ENCODE data around the gene PARVA.

DNA sequence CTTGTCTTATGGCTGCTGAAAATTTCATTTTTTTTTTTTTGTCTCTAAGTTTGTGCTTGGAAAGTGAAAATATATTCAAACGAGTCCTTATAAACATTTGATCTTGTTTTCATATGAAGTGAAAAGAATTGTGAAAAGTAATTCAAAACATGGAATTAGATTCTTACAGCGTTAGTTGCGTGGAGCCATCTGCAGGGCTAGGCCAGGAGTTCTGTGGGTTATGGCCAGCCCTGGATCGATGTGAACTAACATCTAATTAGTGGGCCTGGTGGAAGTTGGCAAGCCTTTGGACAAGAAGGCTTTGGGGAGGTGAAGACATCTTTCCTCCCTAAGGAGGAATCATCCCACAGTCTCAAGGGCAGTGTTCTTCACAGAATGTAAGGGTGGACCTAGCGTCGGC lies 37.2 kb downstream of the PARVA start:
- TF ChIP-seq, protein P1, sequence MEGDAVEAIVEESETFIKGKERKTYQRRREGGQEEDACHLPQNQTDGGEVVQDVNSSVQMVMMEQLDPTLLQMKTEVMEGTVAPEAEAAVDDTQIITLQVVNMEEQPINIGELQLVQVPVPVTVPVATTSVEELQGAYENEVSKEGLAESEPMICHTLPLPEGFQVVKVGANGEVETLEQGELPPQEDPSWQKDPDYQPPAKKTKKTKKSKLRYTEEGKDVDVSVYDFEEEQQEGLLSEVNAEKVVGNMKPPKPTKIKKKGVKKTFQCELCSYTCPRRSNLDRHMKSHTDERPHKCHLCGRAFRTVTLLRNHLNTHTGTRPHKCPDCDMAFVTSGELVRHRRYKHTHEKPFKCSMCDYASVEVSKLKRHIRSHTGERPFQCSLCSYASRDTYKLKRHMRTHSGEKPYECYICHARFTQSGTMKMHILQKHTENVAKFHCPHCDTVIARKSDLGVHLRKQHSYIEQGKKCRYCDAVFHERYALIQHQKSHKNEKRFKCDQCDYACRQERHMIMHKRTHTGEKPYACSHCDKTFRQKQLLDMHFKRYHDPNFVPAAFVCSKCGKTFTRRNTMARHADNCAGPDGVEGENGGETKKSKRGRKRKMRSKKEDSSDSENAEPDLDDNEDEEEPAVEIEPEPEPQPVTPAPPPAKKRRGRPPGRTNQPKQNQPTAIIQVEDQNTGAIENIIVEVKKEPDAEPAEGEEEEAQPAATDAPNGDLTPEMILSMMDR (IDR thresholded peaks at IDR 0.05): peak in 1 of 3 experiments; percentile 6
- TF ChIP-seq POLR2A (IDR thresholded peaks at IDR 0.05; ENCODE audit: low read depth): no peak
- TF ChIP-seq EP300 (IDR thresholded peaks at IDR 0.05): no peak
- no peak for TF ChIP-seq POLR2AphosphoS5 (IDR thresholded peaks at IDR 0.05)

All from esophagus muscularis mucosa (tissue), 4 donors.